Pancreas (tissue), 10 donors: Measurements from ENCODE around the gene SCAI. TPM values are rescaled to one million over a fixed set of nuclear protein-coding genes. Genes with fewer than 3 reads are reported as not detected.

ENCODE experiments used
- ATAC-seq, 4 donors: fragments of 200-7000 bp; cut with Tn5 transposase; one replicate each; pipeline versions ENCODE4 v1.8.0 to v1.9.1; 2020; ENCODE audit warnings: mild to moderate bottlenecking in 4 of 4, moderate library complexity in 4 of 4
- DNase-seq, 6 donors: peaks; one replicate each; pipeline ENCODE4 v3.0.0-alpha.2; 2020
- FAIRE-seq: peaks from 2 replicates; lab custom pipeline; 2012; peaks lifted over from hg19 to GRCh38; lab: Jason Lieb, UNC
- H3K27ac ChIP-seq, 4 donors: fragments of 200-600 bp; sonication (generic); 1 replicate in 3 of 4; 2 replicates in 1 of 4; pipeline versions ENCODE4 v1.5.0 to v1.8.0; 2020
- H3K27me3 ChIP-seq, 4 donors: fragments of 200-600 bp; one replicate each; pipeline ENCODE4 v1.8.0; 2021
- H3K36me3 ChIP-seq, 3 donors: fragments of 200-600 bp; sonication (generic) in 1 of 3; one replicate each; pipeline versions ENCODE4 v1.5.0 to v1.8.0; 2020 to 2021
- H3K4me1 ChIP-seq, 3 donors: fragments of 200-600 bp; one replicate each; pipeline ENCODE4 v1.8.0; 2021
- H3K4me3 ChIP-seq, 4 donors: fragments of 200-600 bp; sonication (generic) in 2 of 4; one replicate each; pipeline versions ENCODE4 v1.5.0 to v1.8.0; 2020 to 2021
- H3K9me3 ChIP-seq, 4 donors: fragments of 200-600 bp; one replicate each; pipeline ENCODE4 v1.8.0; 2021
- CTCF ChIP-seq, 4 donors: fragments of 200-600 bp; sonication (generic) in 3 of 4; IDR thresholded peaks; one replicate each; pipeline versions ENCODE4 v1.5.0 to v1.8.0; 2021; ENCODE audit warnings: antibody characterized with exemption in 4 of 4
- WGBS, 2 donors: extraction: QIAGEN DNeasy Blood & Tissue Kit; methylation state at CpG; one replicate each; pipeline ENCODE4 v1.1.7; 2013; 5-methylcytosine and 5-hydroxymethylcytosine counted together
- intact Hi-C, 3 donors: fragments of 100-400 bp; cut with DNase I; formaldehyde crosslinking; loops; one replicate each; pipeline versions ENCODE4 v1.11.1 to v1.14.2; 2022
- polyA plus RNA-seq, 2 donors: library from polyadenylated mRNA; stranded (reverse); fragments of 200-250 nt; gene quantifications; one replicate each; pipeline ENCODE4 v1.2.3, GENCODE V29; 2013
- total RNA-seq, 6 donors: library from RNA; stranded (reverse); fragmentation: NEBNext Ultra II Directional in 4 of 6; extraction: Animal tissue kit (Norgen Biotek cat#: 25700) in 4 of 6; gene quantifications; one replicate each; pipeline versions ENCODE4 v1.2.1 to v1.2.4, GENCODE V29; 2021 to 2023
- donor health status: healthy with polysubstance abuse.
- donor health status: DM: no; HTN: no; CAD: no; lungs with moderate emphysema.
- donor health status: DM: no; HTN: no; CAD: no.
- donor health status: control.
- donor health status: control.
- donor health status: Bipolar disorder and iron deficiency.
- donor health status: DM: yes; HTN: yes; CAD: no.
- donor health status: DM: no; HTN: no; CAD: no.
- donor health status: DM: no; HTN: no; CAD: no.
- donor health status: DM: yes; HTN: yes; CAD: no.

Gene SCAI
- total and polyA plus RNA-seq, 8 donors = 1.6 to 6.8 (median 3.5) TPM

GRCh38 chr9:125161284-125161918 lies 18.1 kb upstream of the SCAI start:
- FAIRE-seq = no peak
- ATAC-seq = peak in 1 of 4 donors; percentile 37
- no peaks in the 10 kb centered on the region for H3K9me3 ChIP-seq
- no peak for TF ChIP-seq CTCF (IDR thresholded peaks at IDR 0.05)
- no peak overlapping the region for H3K27ac ChIP-seq
- no peak for DNase-seq
- no peaks in the 10 kb centered on the region for H3K27me3 ChIP-seq
- peaks cover 0 to 3% (median 0%) of the 10 kb centered on the region in 3 donors for H3K4me1 ChIP-seq
- no peaks in the 10 kb centered on the region for H3K36me3 ChIP-seq
- intact Hi-C loops = no loop called here
- 69 to 73% methylated on average over 3 of the region's 3 CpGs for WGBS, 2 donors
- no peak overlapping the region for H3K4me3 ChIP-seq

GRCh38 chr9:125160750-125161149 lies 17.4 kb upstream of the SCAI start:
- H3K27me3 ChIP-seq = no peaks in the 10 kb centered on the region
- no peaks in the 10 kb centered on the region for H3K9me3 ChIP-seq
- FAIRE-seq (no peak), ATAC-seq (no peak), DNase-seq (no peak)
- H3K27ac ChIP-seq = no peak overlapping the region
- H3K4me3 ChIP-seq = no peak overlapping the region
- TF ChIP-seq CTCF (IDR thresholded peaks at IDR 0.05) = no peak
- no peaks in the 10 kb centered on the region for H3K36me3 ChIP-seq
- peaks cover 0 to 3% (median 0%) of the 10 kb centered on the region in 3 donors for H3K4me1 ChIP-seq
- intact Hi-C loops = no loop called here

GRCh38 chr9:125156551-125156950 lies 13.2 kb upstream of the SCAI start:
- H3K27me3 ChIP-seq = no peaks in the 10 kb centered on the region
- no peak overlapping the region for H3K27ac ChIP-seq
- no peaks in the 10 kb centered on the region for H3K9me3 ChIP-seq
- H3K36me3 ChIP-seq = peaks cover 0 to 20% (median 5%) of the 10 kb centered on the region in 3 donors
- intact Hi-C loops = no loop called here
- FAIRE-seq (no peak), ATAC-seq (no peak), DNase-seq (no peak)
- peaks cover 0 to 3% (median 0%) of the 10 kb centered on the region in 3 donors for H3K4me1 ChIP-seq
- no peak overlapping the region for H3K4me3 ChIP-seq
- no peak for TF ChIP-seq CTCF (IDR thresholded peaks at IDR 0.05)
- WGBS, 2 donors = 100% methylated on average over 2 of the region's 2 CpGs

GRCh38 chr9:125153712-125154367 lies 10.5 kb upstream of the SCAI start:
- intact Hi-C loops = no loop called here
- Histone ChIP-seq H3K4me1 (no peaks in the 10 kb centered on the region), H3K27me3 (no peaks in the 10 kb centered on the region), H3K36me3 (peaks cover 0 to 28% (median 13%) of the 10 kb centered on the region in 3 donors), H3K9me3 (no peaks in the 10 kb centered on the region), H3K27ac (no peak overlapping the region), H3K4me3 (no peak overlapping the region)
- DNase-seq (no peak), ATAC-seq (no peak), FAIRE-seq (no peak)
- TF ChIP-seq CTCF (IDR thresholded peaks at IDR 0.05) = no peak
- 84 to 89% methylated on average over 4 of the region's 4 CpGs for WGBS, 2 donors

- H3K27me3 ChIP-seq = no peaks in the 10 kb centered on the region
- H3K9me3 ChIP-seq = no peaks in the 10 kb centered on the region
- H3K4me1 ChIP-seq = no peaks in the 10 kb centered on the region
- H3K36me3 ChIP-seq = peaks cover 0 to 28% (median 13%) of the 10 kb centered on the region in 3 donors
- DNase-seq (no peak), FAIRE-seq (no peak), ATAC-seq (no peak)
- 92 to 100% methylated on average over 2 of the region's 2 CpGs for WGBS, 2 donors
- H3K4me3 ChIP-seq = no peak overlapping the region
- TF ChIP-seq CTCF (IDR thresholded peaks at IDR 0.05) = no peak
- no peak overlapping the region for H3K27ac ChIP-seq
- intact Hi-C loops = no loop called here
Observed at GRCh38 chr9:125151730-125152129, 8.4 kb upstream of the SCAI start.
